DMS53 (cell line): Measurements from ENCODE around the gene PRKAG2.

Experiments
- DNase-seq: peaks from one replicate; lab custom pipeline; 2025; lab: John Stamatoyannopoulos, UW

The PRKAG2 gene

DNA sequence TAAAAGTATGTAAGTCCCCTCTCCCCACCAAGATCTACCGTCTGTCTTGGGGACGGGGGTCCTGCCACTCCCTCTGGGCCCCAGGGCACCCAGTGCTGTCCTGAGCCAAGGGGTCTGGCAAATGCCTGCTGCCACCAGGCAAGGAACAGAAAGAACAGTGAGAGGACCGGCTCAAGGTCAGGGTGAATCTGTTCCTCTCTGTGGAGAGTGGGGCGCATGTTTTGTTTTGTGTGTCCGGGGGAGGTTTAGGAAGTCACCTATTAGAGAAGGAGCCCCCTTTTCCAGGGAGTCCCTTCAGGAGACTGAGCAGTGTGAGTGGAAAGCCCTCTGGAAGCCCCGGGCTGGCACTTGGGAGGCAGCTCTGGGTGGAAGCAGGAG, 198.7 kb downstream of the PRKAG2 start:
- no peak for DNase-seq

DNA sequence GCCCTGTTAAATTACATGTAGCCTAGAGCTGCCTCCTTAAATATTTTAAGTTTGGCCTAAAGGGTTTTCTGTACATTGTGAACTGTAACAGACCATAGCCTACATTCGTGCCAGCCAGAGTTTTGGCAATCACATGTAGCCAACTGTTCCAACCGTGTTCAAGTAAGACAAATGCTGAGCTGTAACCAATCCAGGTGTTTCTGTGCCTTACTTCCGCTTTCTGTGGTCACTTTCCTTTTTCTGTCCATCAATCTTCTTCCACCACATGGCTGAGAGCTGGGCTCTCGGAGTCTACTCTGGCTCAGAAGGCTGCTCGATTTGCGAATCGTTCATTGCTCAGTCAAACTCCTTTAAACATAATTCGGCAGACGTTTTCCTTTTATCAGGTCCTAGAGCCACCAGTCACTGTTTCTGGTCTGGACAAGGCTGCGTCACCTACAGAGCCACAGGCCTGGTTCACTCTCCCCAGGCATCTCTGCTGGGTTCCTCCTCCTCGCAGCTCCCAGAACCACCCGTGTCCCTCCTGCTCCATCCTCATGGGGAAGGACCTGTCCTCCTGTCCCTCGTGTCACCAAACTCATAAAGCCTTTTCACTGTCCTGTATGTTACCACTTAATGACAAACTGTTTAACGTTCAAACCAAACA, 199.2 kb downstream of the PRKAG2 start:
- DNase-seq = no peak

DNA sequence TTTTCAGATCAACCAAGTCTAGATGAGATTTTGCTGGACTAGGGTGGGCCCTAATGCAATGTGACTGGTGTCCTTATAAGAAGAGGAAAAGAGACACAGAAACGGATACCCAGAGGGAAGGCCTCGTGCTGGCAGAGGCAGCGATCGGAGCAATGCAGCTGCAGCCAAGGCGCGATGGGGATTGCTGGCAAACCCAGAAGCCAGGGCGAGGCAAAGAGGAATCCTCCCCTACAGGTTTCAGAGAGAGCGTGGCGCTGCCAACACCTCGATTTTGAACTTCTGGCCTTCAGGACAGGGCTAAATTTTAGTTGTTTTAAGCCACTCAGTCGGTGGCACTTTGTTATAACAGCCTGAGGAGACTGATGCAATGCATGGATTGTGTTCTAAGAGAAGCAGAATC, 200.2 kb downstream of the PRKAG2 start:
- DNase-seq = no peak

DNA sequence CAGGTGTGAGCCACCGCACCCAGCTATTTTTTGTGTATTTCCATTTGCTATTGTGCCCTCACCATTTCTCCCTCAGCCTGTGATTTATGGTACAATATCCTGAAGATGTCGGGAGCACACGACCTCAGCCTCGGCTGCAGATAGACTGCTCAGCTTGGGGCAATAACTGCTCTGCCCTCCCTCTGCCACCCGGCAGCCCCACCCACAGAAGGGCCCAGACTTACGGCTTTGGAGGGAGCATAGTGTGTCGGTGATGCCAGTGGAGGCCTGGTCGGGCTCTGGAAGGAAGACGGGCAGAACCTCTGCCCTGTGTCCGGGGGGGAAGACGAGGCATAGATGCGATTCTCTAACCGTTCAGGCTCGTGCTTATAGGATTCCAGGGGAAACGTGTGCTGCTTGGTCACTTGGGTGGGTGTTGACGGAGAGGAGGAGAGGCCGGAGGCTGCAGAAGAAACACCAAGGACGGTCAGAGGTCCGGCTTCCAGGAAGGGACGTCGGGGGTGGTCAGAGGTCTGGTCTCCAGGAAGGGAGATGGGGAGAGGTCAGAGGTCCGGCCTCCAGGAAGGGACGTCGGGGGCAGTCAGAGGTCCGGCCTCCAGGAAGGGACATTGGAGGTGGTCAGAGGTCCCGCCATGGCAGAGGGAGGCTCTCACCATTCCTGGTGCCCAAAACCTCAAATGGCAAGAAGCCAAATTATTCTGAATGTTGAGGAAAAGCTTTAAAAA, 201.6 kb downstream of the PRKAG2 start:
- no peak for DNase-seq

DNA sequence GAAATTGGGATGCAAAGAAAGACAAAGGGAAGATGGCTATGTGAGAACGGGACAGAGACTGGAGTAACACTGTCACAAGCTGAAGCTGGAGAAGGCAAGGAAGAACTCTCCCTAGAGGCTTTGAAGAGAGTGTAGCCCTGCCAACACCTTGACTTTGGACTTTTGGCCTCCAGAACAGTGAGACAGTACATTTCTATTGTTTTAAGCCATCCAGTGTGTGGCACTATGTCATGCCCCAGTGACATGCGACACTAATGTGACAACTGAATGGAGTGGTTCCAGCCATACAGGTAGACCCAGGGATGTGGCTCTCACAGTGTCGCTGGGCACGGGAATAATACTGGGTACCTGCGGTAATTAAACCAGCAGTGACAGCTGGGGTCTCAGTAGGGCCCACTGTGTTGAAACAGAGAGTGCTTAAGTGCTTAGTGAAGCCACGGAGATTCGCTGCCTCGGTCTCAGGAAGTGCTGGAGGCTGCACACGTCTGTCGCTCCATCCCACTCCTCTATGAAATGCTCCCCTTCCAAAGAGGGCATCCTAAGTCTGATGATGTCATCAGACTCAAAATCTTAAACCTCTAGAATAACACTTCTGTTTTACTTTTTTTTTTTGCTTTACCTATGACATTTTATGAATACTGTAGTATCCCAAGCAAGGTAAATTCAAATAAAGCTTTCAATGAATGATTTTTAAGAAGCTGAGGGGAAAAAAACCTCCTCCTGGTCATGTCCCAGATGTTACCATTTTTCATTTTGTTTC, 202.6 kb downstream of the PRKAG2 start:
- DNase-seq = no peak

DNA sequence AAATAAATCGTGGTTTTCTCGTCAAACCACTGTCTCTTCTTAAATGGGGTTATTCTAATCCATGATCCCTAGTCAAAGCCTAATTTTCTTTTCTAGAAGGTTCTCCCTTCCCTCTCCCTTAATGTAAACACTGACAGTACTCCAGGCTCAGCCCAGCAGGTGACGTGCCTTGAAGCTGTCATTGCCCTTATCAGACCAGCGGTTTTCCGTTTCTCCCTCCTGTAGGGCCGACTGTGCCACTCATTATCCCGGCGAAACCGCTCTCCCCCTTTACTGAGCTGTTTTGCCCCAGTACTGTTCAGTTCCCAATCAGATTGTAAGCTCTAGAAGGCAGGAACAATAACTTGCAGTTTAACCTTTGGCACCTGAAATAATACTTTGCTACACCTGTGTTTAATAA, 203.7 kb downstream of the PRKAG2 start:
- no peak for DNase-seq

DNA sequence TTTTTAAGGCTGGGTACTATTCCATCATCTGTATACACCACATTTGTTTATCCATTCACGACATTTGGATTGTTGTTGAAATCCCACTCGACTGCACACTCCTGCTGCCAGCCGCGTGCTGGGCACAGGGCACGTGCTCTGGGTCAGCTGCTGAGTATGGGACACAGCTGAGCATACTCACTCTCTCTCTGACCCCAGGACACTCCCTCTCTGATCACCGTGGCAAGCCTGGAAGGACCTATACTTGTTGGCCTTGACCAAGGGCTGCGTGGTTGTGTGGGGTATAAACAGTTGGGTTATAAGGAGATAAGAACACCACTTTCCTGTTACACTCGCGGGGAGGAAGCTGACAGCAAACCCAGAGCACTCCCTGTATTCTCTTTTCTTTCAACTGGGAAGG, 204.2 kb downstream of the PRKAG2 start:
- DNase-seq = no peak

DNA sequence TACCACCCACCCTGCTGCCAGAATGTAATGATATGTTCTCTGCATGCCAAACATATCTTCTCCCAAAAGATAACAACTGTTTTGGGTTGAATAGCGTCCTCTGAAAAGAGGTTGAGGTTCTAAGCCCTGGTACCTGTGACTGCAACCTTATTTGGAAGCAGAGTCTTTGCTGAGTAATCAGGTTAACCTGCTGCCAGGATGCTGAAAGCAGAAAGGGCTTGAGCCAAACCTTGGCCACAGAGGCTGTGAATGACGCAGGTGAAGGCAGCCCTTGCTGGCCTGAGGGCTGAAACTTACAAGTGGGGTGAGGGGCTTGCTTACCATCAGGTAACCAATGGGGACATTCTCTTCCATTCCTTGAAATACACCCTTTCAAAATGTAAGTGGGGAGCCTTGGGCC, 205.4 kb downstream of the PRKAG2 start:
- no peak for DNase-seq

DNA sequence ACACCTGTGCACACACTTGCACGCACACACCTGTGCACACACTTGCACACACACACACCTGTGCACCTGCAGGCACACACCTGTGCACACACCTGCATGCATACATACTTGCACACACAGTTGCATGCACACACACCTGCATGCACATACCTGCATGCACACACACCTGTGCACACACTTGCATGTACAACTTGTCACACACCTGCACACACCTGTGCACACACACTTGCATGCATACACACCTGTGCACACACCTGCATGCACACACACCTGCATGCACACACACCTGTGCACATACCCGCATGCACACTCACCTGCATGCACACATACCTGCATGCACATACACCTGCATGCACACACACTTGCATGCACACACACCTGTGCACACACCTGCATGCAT, 207.2 kb downstream of the PRKAG2 start:
- no peak for DNase-seq

DNA sequence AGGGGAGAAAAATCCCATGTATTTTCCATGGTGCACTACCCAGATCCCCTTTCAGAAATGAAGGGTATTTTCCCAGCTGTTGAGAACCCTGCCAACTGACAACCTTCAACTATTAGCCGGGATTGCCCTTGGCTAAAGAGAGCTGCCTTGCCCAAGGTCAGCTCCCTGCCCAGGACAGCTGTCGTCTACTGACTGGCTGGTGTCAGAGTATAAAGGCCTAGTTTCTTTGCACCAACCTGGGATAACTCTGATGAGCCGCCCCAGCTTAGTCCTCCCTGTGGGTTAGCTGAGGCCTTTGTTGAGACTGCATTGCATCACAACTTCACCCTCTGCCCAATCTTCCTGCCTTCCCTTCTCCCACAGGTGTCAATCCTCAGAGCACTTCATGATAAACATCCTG, 210.0 kb downstream of the PRKAG2 start:
- DNase-seq = no peak

DNA sequence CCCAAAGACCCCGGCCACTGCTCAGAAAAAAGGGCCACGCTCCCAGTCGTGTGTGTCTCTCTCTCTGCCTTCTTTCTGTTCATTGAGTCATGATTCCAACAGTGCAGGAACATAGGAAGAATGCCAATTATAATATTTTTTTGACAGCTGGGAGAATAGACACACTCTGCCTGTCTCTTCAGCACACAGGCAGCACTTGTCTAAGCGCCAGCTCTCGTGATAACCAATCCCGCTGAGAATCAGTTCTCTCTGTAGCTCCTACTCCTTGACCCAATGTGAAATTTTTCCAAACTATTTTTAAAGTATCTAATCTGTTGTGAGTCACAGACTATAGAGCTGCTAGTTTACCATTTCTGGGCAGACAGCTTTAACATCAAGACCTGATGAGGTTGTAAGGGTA, 211.5 kb downstream of the PRKAG2 start:
- DNase-seq = no peak

DNA sequence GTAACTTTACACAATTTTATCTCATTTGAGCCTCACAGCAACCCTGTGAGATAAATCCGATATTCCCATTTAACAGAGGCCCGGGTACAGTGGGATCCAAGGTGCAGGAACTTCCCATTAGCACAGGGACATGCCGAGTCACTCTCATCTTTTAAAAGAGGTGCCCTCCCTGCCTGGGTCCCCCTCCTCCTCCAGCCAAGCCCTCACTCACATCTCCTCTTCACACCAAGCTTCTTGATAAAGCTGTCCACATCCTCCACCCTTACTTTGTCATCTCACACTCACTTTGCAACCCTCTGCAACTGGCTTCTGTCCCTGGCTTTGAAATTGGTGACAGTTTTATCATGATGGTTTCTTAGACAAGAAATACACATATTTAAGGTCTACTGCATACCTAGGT, 212.6 kb downstream of the PRKAG2 start:
- DNase-seq = no peak

DNA sequence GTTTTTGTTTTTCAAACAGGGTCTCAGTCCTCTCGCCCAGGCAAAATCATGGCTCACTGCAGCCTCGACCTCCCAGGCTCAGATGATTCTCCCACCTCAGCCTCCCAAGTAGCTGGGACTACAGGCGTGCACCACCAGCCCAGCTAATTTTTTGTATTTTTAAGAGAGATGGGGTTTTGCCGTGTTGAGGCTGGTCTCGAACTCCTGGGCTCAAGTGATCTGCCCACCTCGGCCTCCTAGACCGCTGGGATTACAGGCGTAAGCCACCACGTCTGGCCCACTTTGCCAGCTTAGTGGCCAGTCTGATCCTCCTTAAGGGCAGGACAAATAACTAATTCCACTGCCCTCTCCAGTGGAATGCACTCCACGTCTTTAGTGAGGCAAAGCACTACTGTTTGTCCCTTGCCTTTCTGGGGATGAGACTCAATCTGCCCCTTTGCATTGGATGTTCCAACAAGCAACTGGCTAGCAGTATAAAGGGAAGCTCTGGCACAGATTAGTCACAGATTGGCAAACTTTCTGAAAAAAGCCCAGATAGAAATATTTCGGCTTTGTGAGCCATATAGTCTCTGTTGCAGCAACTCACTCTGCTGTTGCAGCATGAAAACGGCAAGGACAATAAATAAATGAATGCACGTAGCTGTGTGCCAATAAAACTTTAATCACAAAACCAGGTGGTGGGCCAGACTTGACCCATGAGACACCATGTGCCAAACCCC, 213.4 kb downstream of the PRKAG2 start:
- no peak for DNase-seq

DNA sequence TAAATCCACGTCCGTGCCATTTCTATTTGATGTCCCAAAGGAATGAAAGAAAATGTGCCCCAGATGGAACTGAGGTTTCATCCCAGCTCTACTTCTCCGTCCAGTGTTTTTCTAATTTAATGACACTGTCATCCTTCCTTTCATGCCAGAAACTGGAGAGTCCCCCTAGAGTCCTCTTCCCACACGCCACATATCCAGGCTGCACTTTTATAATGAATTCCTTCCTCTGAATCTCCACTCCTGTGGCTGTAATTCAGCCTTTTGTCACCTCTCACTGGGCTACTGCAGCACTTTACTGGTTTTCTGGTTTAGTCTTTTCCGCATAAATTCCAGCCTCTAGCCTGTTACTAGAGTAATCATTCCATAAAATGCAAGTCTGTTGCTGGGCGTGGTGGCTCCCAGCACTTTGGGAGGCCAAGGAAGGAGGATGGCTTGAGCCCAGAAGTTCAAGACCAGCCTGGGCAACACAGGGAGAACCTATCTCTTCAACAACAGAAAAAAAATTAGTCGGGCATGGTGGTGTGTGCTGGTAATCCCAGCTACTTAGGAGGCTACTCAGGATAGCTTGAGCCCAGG, 214.6 kb downstream of the PRKAG2 start:
- DNase-seq = no peak

DNA sequence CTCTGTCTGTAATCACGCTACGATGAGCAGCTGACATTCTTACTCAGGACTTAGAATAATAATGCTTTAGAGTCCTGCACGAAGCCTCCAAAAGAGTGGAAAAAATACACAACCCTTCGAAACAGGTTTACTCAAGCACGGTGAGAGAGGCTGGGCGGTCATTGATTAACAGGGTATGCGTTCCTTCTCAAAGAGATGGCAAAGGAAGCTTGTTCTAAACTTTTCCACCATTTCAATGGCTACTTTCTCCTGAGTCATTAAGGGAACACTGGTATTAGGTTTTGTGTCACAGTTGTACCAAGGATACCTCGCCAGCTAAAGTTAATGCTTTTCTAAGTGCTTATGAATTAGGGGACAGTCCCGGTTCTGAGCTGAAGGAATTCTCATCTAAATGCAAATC, 215.3 kb downstream of the PRKAG2 start:
- DNase-seq = no peak

DNA sequence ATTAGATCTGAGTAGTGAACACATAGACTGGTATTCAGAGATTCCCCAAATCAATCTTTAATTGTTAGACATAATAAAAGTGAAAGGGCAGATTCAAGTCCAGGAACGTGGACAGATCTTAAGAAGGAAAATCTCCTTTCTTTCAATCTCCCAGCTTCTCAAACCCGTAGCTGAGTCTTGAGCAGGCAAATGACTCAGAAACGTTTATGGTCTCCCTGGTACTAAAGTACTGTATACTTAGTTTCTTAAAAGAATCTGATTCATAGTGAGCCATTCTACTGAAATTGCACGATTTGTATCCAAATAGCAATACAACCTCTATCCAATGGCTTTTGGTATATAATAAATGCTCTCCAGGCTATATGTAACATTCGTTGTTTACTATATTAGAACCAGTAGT, 216.8 kb downstream of the PRKAG2 start:
- no peak for DNase-seq

DNA sequence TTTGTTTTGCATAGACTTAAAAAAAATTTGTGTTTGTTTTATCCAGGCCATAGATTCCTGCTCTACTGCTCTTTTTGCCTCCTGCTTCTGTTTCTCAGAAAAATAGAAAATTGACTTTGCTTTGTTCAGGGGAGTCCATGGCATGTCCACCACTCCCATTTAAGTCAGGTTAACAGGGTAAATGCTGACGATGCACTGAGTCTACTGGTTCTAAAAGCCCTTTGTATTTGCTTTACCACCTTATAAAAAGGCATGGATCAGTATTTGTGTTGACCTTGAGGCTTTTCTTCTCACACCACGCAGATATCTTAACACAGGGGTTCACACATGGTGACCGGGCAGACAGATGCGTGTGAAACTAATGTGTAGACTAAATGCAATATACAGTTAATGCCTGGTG, 217.7 kb downstream of the PRKAG2 start:
- no peak for DNase-seq

DNA sequence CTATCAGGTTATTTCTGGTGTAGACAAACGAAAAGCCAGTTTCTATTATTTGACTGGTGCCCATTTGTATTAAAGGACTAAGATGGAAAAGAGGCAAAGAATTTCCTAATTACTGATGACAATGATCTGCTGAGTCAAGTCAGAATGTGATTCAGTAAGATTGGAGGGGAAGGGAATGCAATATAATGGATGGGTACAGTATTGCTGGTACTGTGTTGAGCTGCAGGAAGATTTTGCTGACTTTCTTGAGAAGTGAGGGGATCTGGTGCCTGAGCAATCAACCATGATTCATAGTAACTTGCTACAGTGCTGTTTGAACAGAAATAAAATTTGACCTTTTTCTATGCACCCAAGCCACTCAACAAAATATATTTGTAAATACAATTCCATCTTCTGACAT, 218.1 kb downstream of the PRKAG2 start:
- no peak for DNase-seq

DNA sequence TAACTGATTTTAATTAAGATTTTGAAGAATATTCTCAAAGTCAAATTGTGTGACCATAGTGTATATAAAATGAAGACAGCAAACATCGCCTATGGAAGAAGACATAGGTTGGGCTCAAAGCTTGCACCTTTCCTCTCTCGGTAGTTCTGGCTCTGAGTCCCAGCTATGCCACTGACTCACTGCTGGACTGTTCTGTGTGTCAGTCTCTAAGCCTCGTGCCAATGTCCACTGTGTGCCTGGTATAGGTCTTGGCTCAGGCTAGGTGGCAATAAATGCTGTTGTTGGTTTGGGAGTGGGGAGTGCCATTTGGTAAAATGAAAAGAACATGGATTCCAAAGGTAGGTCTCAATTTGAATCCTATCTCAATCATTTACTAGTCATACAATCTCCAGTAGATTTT, 219.7 kb downstream of the PRKAG2 start:
- DNase-seq = no peak

DNA sequence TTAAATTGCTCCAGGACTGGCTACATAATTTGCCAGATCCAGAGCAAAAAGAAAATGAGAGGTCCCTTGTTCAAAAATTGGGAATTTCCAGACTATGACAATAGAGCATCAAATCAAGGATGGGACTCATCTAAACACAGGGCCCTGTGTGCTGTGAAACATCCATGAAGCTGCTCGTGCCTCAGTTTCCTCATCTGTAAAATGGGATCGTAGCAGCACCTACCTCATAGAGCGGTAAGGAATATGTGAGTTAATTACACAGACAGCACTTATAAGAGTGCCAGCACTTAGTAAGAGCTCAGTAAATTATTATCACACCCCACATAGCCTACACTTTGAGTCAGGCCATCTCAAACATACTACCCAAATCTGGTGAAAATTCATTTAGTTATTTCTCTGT, 221.4 kb downstream of the PRKAG2 start:
- DNase-seq = no peak

DNA sequence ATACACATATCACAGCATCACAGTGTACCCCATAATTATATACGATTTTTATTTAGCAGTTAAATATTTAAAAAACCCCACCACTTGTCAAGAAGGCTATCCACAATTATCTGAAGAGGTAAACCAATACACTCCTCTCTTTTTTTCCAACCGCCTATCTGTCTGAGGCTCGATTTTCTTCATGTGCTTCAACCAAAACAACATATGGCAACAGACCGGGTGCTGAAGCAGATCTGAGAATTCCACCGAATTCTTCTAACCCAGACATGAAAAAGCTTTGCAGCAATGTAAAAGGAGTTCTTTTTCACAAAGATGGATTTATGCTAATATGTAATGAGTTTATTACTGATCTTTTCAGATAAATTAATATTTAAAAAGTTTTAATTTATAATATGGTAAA, 224.8 kb downstream of the PRKAG2 start:
- peak; percentile 29 for DNase-seq

DNA sequence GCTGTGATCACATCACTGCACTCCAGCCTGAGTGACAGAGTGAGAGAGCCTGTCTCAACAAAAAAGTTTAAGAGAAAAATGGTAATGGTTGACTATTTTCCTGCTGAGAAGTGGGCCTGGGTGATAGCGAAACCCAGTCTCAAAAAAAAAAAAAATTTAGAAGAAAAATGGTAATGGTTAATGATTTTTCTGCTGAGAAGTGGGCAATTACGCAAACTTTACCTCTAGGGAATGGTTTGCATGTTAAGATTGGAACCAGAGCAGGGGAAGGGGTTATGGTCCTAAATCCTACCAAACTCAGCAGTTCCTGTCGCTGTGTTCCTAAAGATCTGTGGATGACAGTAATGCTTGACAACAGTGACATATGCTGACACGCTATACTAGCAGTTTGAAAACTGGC, 226.8 kb downstream of the PRKAG2 start:
- DNase-seq = no peak
